A549 treated with RU486 at 1 μM for 4 hours (cell line): Measurements from ENCODE around the gene SNUPN. TPM values are rescaled to one million over a fixed set of nuclear protein-coding genes. Genes with fewer than 3 reads are reported as not detected.

Experiments
- total RNA-seq: library from RNA; stranded (reverse); fragments of 200-300 nt; extraction: Qiagen RNA extraction; gene quantifications from 5 replicates; pipeline ENCODE4 v1.2.3, GENCODE V29; 2022; ENCODE audit warnings: low read depth

The SNUPN gene
- 31.9 to 36.2 TPM (median 34.3 TPM) in 5 replicates for total RNA-seq

GRCh38 chr15:75625542-75626347 is at the start of gene SNUPN:
TSS of gene SNUPN (minus strand) at chr15:75625725. CDS start at chr15:75621051, 4,674 bp downstream.

DNA sequence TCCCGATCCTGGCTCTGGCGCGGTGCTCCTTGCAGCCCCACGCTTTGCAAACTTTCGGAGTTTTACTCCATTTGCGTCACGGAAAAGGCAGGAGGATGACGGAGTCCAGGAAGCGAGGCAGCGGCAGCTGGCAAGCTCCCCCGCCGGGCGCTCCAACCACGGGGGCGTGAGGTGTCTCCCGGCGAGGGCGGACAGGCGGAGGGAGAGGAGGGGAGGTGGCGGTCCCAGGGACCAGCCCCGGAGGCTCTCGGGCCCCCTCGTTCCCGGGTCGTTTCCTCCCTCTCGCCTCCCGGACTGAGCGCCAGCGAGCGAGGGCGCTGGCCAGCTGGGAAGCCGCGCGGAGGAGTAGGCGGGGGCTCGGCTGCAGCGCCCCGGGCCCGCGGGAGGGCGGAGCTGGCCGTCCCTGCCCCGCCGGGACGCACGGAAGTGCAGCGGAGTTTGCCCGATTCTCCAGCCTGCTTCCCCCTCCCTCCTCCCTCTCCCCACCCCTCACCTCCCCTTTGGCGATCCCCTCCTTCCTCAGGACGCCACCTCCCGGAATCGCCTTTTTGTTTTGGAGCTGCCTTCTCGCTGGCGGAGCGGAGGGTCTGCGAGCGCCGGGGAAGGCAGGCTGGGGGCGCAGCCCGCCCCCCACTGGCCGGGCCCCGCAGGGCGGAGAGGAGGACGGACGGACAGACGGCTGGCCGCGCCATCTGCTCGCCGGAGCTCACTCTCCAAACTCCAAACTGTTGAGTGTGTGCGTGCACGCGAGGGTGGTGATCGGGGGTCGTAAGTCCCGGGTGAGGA is 22.0 kb upstream of the SNUPN start, which contains the start of gene SNX33:
Gene SNX33 (plus strand): TSS at position 543 of the 786 bp plus-strand sequence. CDS start 1,191 bp downstream, outside the sequence.

GRCh38 chr15:75639709-75640482 is 14.4 kb upstream of the SNUPN start, which contains the start of gene IMP3:
TSS of gene IMP3 (minus strand) at chr15:75640224. CDS start at chr15:75640168, 56 bp downstream.

DNA sequence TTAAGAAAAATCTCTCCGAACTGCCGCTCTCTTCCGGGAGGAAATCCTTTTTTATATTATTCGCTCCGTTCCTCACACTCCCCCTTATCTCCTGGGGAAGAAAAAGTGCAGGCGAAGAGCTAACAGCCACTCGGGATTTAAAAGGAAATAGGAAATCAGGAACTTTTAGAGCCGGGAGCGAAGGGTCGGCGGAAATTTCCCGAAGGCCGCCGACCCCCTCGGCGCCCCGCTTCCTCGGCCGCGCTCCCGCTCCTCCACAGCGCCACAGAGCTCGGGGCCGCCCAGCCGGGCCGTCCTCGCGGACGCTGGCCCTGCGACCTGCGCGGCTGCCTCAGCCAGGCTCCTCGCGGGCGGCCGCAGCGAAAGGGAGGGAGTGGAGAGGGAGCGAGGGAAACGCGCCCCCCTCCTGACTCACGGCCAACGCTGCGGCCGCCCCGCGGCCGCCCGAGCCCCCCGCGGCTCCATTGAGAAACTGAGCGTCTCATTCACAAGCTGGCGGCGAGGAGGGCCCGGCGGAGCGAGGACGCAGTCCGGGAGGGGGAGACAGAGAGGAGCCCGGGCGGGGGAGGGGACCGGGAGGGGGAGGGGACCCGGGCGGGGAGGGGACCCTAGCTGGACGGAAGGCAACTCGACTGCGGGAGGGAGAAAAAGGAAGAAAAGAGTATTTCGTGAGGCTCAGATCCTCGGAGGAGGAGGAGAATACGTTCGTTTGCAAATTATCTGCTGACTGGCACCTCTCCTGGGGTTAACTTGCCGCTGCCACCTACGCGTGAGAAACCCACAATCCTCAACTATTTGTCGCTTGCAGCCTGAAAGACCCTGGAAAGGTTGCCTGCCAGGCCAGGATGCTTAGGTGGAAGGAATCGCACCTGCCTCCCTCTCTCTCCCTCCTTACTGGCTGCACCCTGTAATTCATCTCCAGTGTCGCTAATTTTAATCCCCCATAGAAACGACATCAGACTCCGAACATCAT is 46.3 kb downstream of the SNUPN start, which contains the start of gene PTPN9:
Gene PTPN9 (minus strand): TSS at position 368 of the 973 bp plus-strand sequence. CDS start 539 bp downstream, outside the sequence.

Other genes starting within 250 kb of the SNUPN start
- gene SIN3A, start 174.0 kb downstream of the SNUPN start, total RNA-seq, result 24.9 to 35.1 TPM (median 33.0 TPM) in 5 replicates
- 36.1 to 45.9 TPM (median 43.8 TPM) in 5 replicates for gene PTPN9, start 46.4 kb downstream of the SNUPN start, total RNA-seq
- 102 to 142 TPM (median 132 TPM) in 5 replicates for gene IMP3, start 14.5 kb upstream of the SNUPN start, total RNA-seq
- 12.3 to 17.5 TPM (median 15.9 TPM) in 5 replicates for gene SNX33, start 22.2 kb upstream of the SNUPN start, total RNA-seq
- gene CSPG4, start 87.1 kb upstream of the SNUPN start, total RNA-seq, result 0.07 to 0.14 TPM (median 0.09 TPM) in 5 replicates
- 30.8 to 40.0 TPM (median 38.5 TPM) in 5 replicates for gene UBE2Q2, start 217.7 kb upstream of the SNUPN start, total RNA-seq